T-helper 22 cell (primary cell): ENCODE data around the gene NRSN1.
"Not testable (repeated sequence)": the region's sequence is repeated elsewhere in the genome, so short reads cannot be mapped to it uniquely, and the experiment has no call there.

Source experiments
- DNase-seq: peaks from one replicate; pipeline ENCODE4 v3.0.0-alpha.2; 2020; ENCODE audit warnings: low read depth

Gene NRSN1

GRCh38 chr6:24142733-24143132, 16.7 kb downstream of the NRSN1 start:
- DNase-seq, result not testable (repeated sequence)

GRCh38 chr6:24145690-24146131, 19.7 kb downstream of the NRSN1 start:
- DNase-seq, result no peak

GRCh38 chr6:24146871-24147270, 20.9 kb downstream of the NRSN1 start:
- DNase-seq, result no peak

- DNase-seq, result no peak
These were observed 21.6 kb downstream of the NRSN1 start for GRCh38 chr6:24147511-24148153.

- no peak for DNase-seq
These were observed 22.1 kb downstream of the NRSN1 start for GRCh38 chr6:24148154-24148570.

GRCh38 chr6:24148684-24149083, 22.7 kb downstream of the NRSN1 start:
- DNase-seq, result no peak

GRCh38 chr6:24149296-24149695, 23.3 kb downstream of the NRSN1 start:
- no peak for DNase-seq

- no peak for DNase-seq
These were observed 23.8 kb downstream of the NRSN1 start for GRCh38 chr6:24149836-24150235.

GRCh38 chr6:24152014-24152413, 26.0 kb downstream of the NRSN1 start:
- DNase-seq, result no peak

GRCh38 chr6:24154121-24154520, 28.1 kb downstream of the NRSN1 start:
- no peak for DNase-seq

GRCh38 chr6:24157886-24158285, 31.9 kb downstream of the NRSN1 start:
- DNase-seq, result no peak

GRCh38 chr6:24183584-24183983, 57.6 kb downstream of the NRSN1 start:
- DNase-seq, result no peak

- DNase-seq, result no peak
These were observed 60.3 kb downstream of the NRSN1 start for GRCh38 chr6:24186349-24186748.

GRCh38 chr6:24187965-24188577, 62.1 kb downstream of the NRSN1 start:
- no peak for DNase-seq

- no peak for DNase-seq
These were observed 62.6 kb downstream of the NRSN1 start for GRCh38 chr6:24188578-24189080.

- DNase-seq, result no peak
These were observed 65.3 kb downstream of the NRSN1 start for GRCh38 chr6:24191346-24191745.

GRCh38 chr6:24193364-24193763, 67.3 kb downstream of the NRSN1 start:
- no peak for DNase-seq

GRCh38 chr6:24194978-24195700, 69.1 kb downstream of the NRSN1 start:
- no peak for DNase-seq

- no peak for DNase-seq
These were observed 70.0 kb downstream of the NRSN1 start for GRCh38 chr6:24195836-24196597.
